CD14-positive monocyte (primary cell): ENCODE results near the gene RAPGEF1. TPM values are rescaled to one million over a fixed set of nuclear protein-coding genes. Genes with fewer than 3 reads are reported as not detected.
"Not testable (repeated sequence)": the region's sequence is repeated elsewhere in the genome, so short reads cannot be mapped to it uniquely, and the experiment has no call there.

Experiments
- DNase-seq, 3 donors: peaks; one replicate each; pipeline ENCODE4 v3.0.0-alpha.2; 2011 to 2022
- H2AFZ ChIP-seq: 2 replicates; pipeline ENCODE4 v1.6.0; 2012; ENCODE audit warnings: mild to moderate bottlenecking, low read depth, low read length, inconsistent platforms; ENCODE audit not compliant: insufficient read depth, poor library complexity, severe bottlenecking
- H3K27ac ChIP-seq, 2 donors: 1 replicate in 1 of 2; 2 replicates in 1 of 2; pipeline ENCODE4 v1.5.1; 2012 to 2013; ENCODE audit warnings: low read length in 2 of 2, control low read depth in 1 of 2, inconsistent platforms in 1 of 2, low read depth in 1 of 2, mild to moderate bottlenecking in 1 of 2
- H3K27me3 ChIP-seq, 2 donors: one replicate each; pipeline versions ENCODE4 v1.6.0 to v1.6.1; 2011 to 2013; ENCODE audit warnings: low read length in 2 of 2; ENCODE audit not compliant: control insufficient read depth in 2 of 2, insufficient read depth in 2 of 2
- H3K36me3 ChIP-seq, 2 donors: replicated peaks in 1 of 2; 1 replicate in 1 of 2; 2 replicates in 1 of 2; pipeline versions ENCODE4 v1.5.1 to v1.6.1; 2012 to 2013; ENCODE audit warnings: low read length in 2 of 2, control low read depth in 1 of 2, inconsistent platforms in 1 of 2, mild to moderate bottlenecking in 1 of 2; ENCODE audit not compliant: insufficient read depth in 2 of 2, control insufficient read depth in 1 of 2
- H3K4me1 ChIP-seq, 2 donors: 1 replicate in 1 of 2; 2 replicates in 1 of 2; pipeline versions ENCODE4 v1.5.1 to v1.6.1; 2012 to 2013; ENCODE audit warnings: low read length in 2 of 2, control low read depth in 1 of 2, inconsistent platforms in 1 of 2, mild to moderate bottlenecking in 1 of 2, moderate library complexity in 1 of 2; ENCODE audit not compliant: insufficient read depth in 2 of 2, control insufficient read depth in 1 of 2
- H3K4me2 ChIP-seq: replicated peaks from 2 replicates; pipeline ENCODE3; 2012; ENCODE audit warnings: low read length, moderate library complexity, mild to moderate bottlenecking; ENCODE audit not compliant: poor library complexity, severe bottlenecking; ENCODE audit errors: extremely low read depth
- H3K4me3 ChIP-seq, 3 experiments: fragments of 200-600 bp in 1 of 3; sonication (generic) in 1 of 3; replicated peaks in 1 of 3; 1 replicate in 2 of 3; 2 replicates in 1 of 3; pipeline ENCODE4 v1.5.1; 2011 to 2013; ENCODE audit warnings: low read length in 3 of 3, mild to moderate bottlenecking in 3 of 3, control low read depth in 2 of 3, low read depth in 2 of 3, inconsistent platforms in 1 of 3, moderate library complexity in 1 of 3
- H3K79me2 ChIP-seq: 2 replicates; pipeline ENCODE4 v1.6.0; 2012; ENCODE audit warnings: mild to moderate bottlenecking, control low read depth, inconsistent platforms, low read length, moderate library complexity; ENCODE audit not compliant: insufficient read depth
- H3K9ac ChIP-seq: 2 replicates; pipeline ENCODE4 v1.6.0; 2017; ENCODE audit warnings: low read length, mild to moderate bottlenecking; ENCODE audit not compliant: insufficient read depth, poor library complexity, severe bottlenecking
- H3K9me3 ChIP-seq, 2 donors: replicated peaks in 1 of 2; 1 replicate in 1 of 2; 2 replicates in 1 of 2; pipeline versions ENCODE4 v1.5.1 to v1.6.1; 2012 to 2013; ENCODE audit warnings: low read length in 2 of 2, control low read depth in 1 of 2; ENCODE audit not compliant: control insufficient read depth in 1 of 2, insufficient read depth in 1 of 2
- H4K20me1 ChIP-seq: 2 replicates; pipeline ENCODE4 v1.6.0; 2012; ENCODE audit warnings: mild to moderate bottlenecking, low read length, control low read depth, moderate library complexity; ENCODE audit not compliant: insufficient read depth
- H3K27ac Mint-ChIP-seq, 7 donors: one replicate each; pipeline ENCODE4 v1.8.0; 2020; ENCODE audit warnings: mild to moderate bottlenecking in 7 of 7, mixed read lengths in 7 of 7, moderate library complexity in 6 of 7, inconsistent platforms in 2 of 7
- H3K27me3 Mint-ChIP-seq, 3 donors: one replicate each; pipeline ENCODE4 v1.8.0; 2021 to 2022; ENCODE audit warnings: low read depth in 3 of 3, mild to moderate bottlenecking in 3 of 3, mixed read lengths in 3 of 3, moderate library complexity in 3 of 3, inconsistent platforms in 1 of 3
- H3K36me3 Mint-ChIP-seq, 2 donors: one replicate each; pipeline ENCODE4 v1.8.0; 2020; ENCODE audit warnings: mixed read lengths in 2 of 2, inconsistent platforms in 1 of 2, mild to moderate bottlenecking in 1 of 2
- H3K4me1 Mint-ChIP-seq: one replicate; pipeline ENCODE4 v1.8.0; 2020; ENCODE audit warnings: mild to moderate bottlenecking, mixed read lengths
- H3K4me3 Mint-ChIP-seq, 2 donors: one replicate each; pipeline ENCODE4 v1.8.0; 2020; ENCODE audit warnings: mild to moderate bottlenecking in 2 of 2, mixed read lengths in 2 of 2, moderate library complexity in 1 of 2
- H3K9me3 Mint-ChIP-seq, 7 donors: one replicate each; pipeline ENCODE4 v1.8.0; 2020 to 2022; ENCODE audit warnings: mixed read lengths in 7 of 7, mild to moderate bottlenecking in 6 of 7, moderate library complexity in 6 of 7, inconsistent platforms in 2 of 7
- CTCF ChIP-seq: fragments of 200-600 bp; IDR thresholded peaks from one replicate; pipeline ENCODE4 v1.8.0; 2022; ENCODE audit warnings: antibody characterized with exemption, mild to moderate bottlenecking
- WGBS: methylation state at CpG from one replicate; pipeline ENCODE4 v1.1.5; 2013; ENCODE audit warnings: missing lambda C conversion rate; ENCODE audit not compliant: insufficient coverage; 5-methylcytosine and 5-hydroxymethylcytosine counted together
- intact Hi-C, 2 donors: fragments of 100-400 bp; cut with micrococcal nuclease; formaldehyde crosslinking; loops; one replicate each; pipeline versions ENCODE4 v1.15.0 to v1.15.1; 2023
- polyA plus RNA-seq, 3 donors: library from polyadenylated mRNA; depleted of rRNA in 1 of 3; unstranded in 2 of 3; stranded (reverse) in 1 of 3; fragments of 300-500 nt in 2 of 3; fragments of >200 nt in 1 of 3; fragmentation: Illumina TruSeq in 2 of 3; gene quantifications; 1 replicate in 2 of 3; 2 replicates in 1 of 3; pipeline ENCODE4 v1.2.3, GENCODE V29; 2012 to 2021

The RAPGEF1 gene
- polyA plus RNA-seq, 3 donors, result 1.7 to 71.7 (median 3.0) TPM

- H3K9me3 ChIP-seq, result no peaks in the 10 kb centered on the region
- intact Hi-C loops, result loop anchor here in 1 of 2 donors (10.0 kb wide), 1 partner anchor 46 kb away; no protein-coding TSS in a partner anchor
- peaks cover 4 to 16% of the 10 kb centered on the region in 2 donors for H3K4me1 ChIP-seq
- Mint-ChIP-seq H3K27me3 (no peaks in the 10 kb centered on the region), H3K36me3 (peaks cover 15 to 26% of the 10 kb centered on the region in 2 donors), H3K27ac (peak overlapping the region in 3 of 7 donors; percentile 6 to 50 (median 16)), H3K4me3 (no peak overlapping the region), H3K4me1 (peaks cover 30% of the 10 kb centered on the region), H3K9me3 (peaks cover 0 to 3% (median 0%) of the 10 kb centered on the region in 7 donors)
- no peak for TF ChIP-seq CTCF
- H3K4me2 ChIP-seq, result no peak overlapping the region
- H4K20me1 ChIP-seq, result peaks cover 5% of the 10 kb centered on the region
- no peak overlapping the region for H3K9ac ChIP-seq
- H3K27ac ChIP-seq, result no peak overlapping the region
- H3K36me3 ChIP-seq, result no peaks in the 10 kb centered on the region
- H3K27me3 ChIP-seq, result no peaks in the 10 kb centered on the region
- H3K4me3 ChIP-seq, result no peak overlapping the region
- 80% methylated on average over 1 of the region's 3 CpGs for WGBS
- DNase-seq, result no peak
- no peak overlapping the region for H2AFZ ChIP-seq
- H3K79me2 ChIP-seq, result peaks cover 92% of the 10 kb centered on the region
These were observed 51.5 kb downstream of the RAPGEF1 start for GRCh38 chr9:131688377-131688776.

- peaks cover 31% of the 10 kb centered on the region for H3K4me1 Mint-ChIP-seq
- no peak for DNase-seq
- H3K4me3 ChIP-seq, result no peak overlapping the region
These were observed 53.8 kb downstream of the RAPGEF1 start for GRCh38 chr9:131685753-131686706.

GRCh38 chr9:131683094-131683493 lies 56.8 kb downstream of the RAPGEF1 start:
- H3K36me3 ChIP-seq, H3K9ac ChIP-seq, DNase-seq, H3K27me3 ChIP-seq, H3K9me3 ChIP-seq, H3K27ac ChIP-seq, H3K27ac Mint-ChIP-seq, H3K4me3 Mint-ChIP-seq, H3K4me2 ChIP-seq, H2AFZ ChIP-seq, H3K4me3 ChIP-seq, H3K9me3 Mint-ChIP-seq, H3K27me3 Mint-ChIP-seq: not testable (repeated sequence)
- no CpG with 5 or more reads among the region's 4 CpGs for WGBS
- Mint-ChIP-seq H3K4me1 (peaks cover 41% of the 10 kb centered on the region), H3K36me3 (peaks cover 28 to 50% of the 10 kb centered on the region in 2 donors)
- intact Hi-C loops, result loop anchor here in 1 of 2 donors (10.0 kb wide), 1 partner anchor 52 kb away; no protein-coding TSS in a partner anchor
- H4K20me1 ChIP-seq, result peaks cover 10% of the 10 kb centered on the region
- peaks cover 88% of the 10 kb centered on the region for H3K79me2 ChIP-seq
- H3K4me1 ChIP-seq, result peaks cover 21 to 29% of the 10 kb centered on the region in 2 donors

More at GRCh38 chr9:131685753-131686706, 53.8 kb downstream of the RAPGEF1 start:
- Histone ChIP-seq H3K9me3 (no peaks in the 10 kb centered on the region), H2AFZ (no peak overlapping the region), H3K36me3 (no peaks in the 10 kb centered on the region), H3K4me1 (peaks cover 7 to 23% of the 10 kb centered on the region in 2 donors), H3K4me2 (no peak overlapping the region), H4K20me1 (peaks cover 5% of the 10 kb centered on the region), H3K27ac (peak overlapping the region in 1 of 2 donors; percentile 32), H3K27me3 (no peaks in the 10 kb centered on the region), H3K9ac (no peak overlapping the region), H3K79me2 (peaks cover 90% of the 10 kb centered on the region)
- Mint-ChIP-seq H3K36me3 (peaks cover 17 to 37% of the 10 kb centered on the region in 2 donors), H3K27me3 (no peaks in the 10 kb centered on the region), H3K9me3 (peaks cover 0 to 3% (median 0%) of the 10 kb centered on the region in 7 donors), H3K4me3 (no peak overlapping the region), H3K27ac (peak overlapping the region in 4 of 7 donors; percentile 33 to 88 (median 50))
- WGBS, result 100% methylated on average over 1 of the region's 15 CpGs
- no peak for TF ChIP-seq CTCF
- intact Hi-C loops, result loop anchor here in 1 of 2 donors (10.0 kb wide), 1 partner anchor 49 kb away; no protein-coding TSS in a partner anchor
